Lung (tissue), 16 donors: Measurements from ENCODE around the gene HS3ST1. TPM values are rescaled to one million over a fixed set of nuclear protein-coding genes. Genes with fewer than 3 reads are reported as not detected.

Source experiments
- ATAC-seq: fragments of 200-7000 bp; cut with Tn5 transposase; one replicate; pipeline ENCODE4 v1.9.1; 2020; ENCODE audit warnings: moderate number of reproducible peaks; ENCODE audit not compliant: insufficient read depth, low FRiP score
- DNase-seq, 3 donors: peaks; one replicate each; pipeline ENCODE4 v3.0.0-alpha.2; 2013 to 2017
- H3K27ac ChIP-seq, 2 donors: one replicate each; pipeline ENCODE4 v1.5.1; 2013; ENCODE audit warnings: mild to moderate bottlenecking in 2 of 2, moderate library complexity in 2 of 2, control low read depth in 1 of 2, inconsistent platforms in 1 of 2, low read depth in 1 of 2, low read length in 1 of 2
- H3K27me3 ChIP-seq, 3 donors: one replicate each; pipeline ENCODE4 v1.5.1; 2013; ENCODE audit warnings: low read length in 2 of 3; ENCODE audit not compliant: control insufficient read depth in 3 of 3, insufficient read depth in 3 of 3
- H3K36me3 ChIP-seq, 4 donors: one replicate each; pipeline ENCODE4 v1.5.1; 2013; ENCODE audit warnings: low read length in 4 of 4, mild to moderate bottlenecking in 1 of 4, moderate library complexity in 1 of 4; ENCODE audit not compliant: control insufficient read depth in 4 of 4, insufficient read depth in 4 of 4
- H3K4me1 ChIP-seq, 5 donors: one replicate each; pipeline ENCODE4 v1.5.1; 2013; ENCODE audit warnings: low read length in 5 of 5, mild to moderate bottlenecking in 2 of 5, moderate library complexity in 1 of 5; ENCODE audit not compliant: control insufficient read depth in 5 of 5, insufficient read depth in 5 of 5
- H3K4me3 ChIP-seq: one replicate; pipeline ENCODE4 v1.5.1; 2013; ENCODE audit warnings: mild to moderate bottlenecking, control low read depth, moderate library complexity
- H3K9ac ChIP-seq, 2 donors: one replicate each; pipeline ENCODE4 v1.5.1; 2013; ENCODE audit warnings: low read length in 2 of 2, control low read depth in 1 of 2; ENCODE audit not compliant: insufficient read depth in 1 of 2
- H3K9me3 ChIP-seq, 4 donors: one replicate each; pipeline ENCODE4 v1.5.1; 2013; ENCODE audit warnings: low read length in 3 of 4, mild to moderate bottlenecking in 1 of 4, moderate library complexity in 1 of 4; ENCODE audit not compliant: control insufficient read depth in 4 of 4, insufficient read depth in 3 of 4
- WGBS, 2 donors: extraction: QIAGEN DNeasy Blood & Tissue Kit; methylation state at CpG; one replicate each; pipeline ENCODE4 v1.1.7; 2013; 5-methylcytosine and 5-hydroxymethylcytosine counted together
- long read RNA-seq, 5 donors: transcript quantifications; one replicate each; lab custom pipeline, GENCODE V29; 2026
- polyA plus RNA-seq, 2 donors: library from polyadenylated mRNA; stranded (reverse); fragments of 200-250 nt; gene quantifications; one replicate each; pipeline ENCODE4 v1.2.1, GENCODE V29; 2013
- total RNA-seq, 2 donors: library from RNA; depleted of rRNA in 1 of 2; stranded (reverse); fragments of >200 nt in 1 of 2; gene quantifications; one replicate each; pipeline ENCODE4 v1.2.1, GENCODE V29; 2014 to 2021
- TF ChIP-seq, protein P1 (sequence below): IDR thresholded peaks from 2 replicates; pipeline ENCODE4 v1.5.1; 2012; ENCODE audit warnings: mild to moderate bottlenecking; ENCODE audit errors: control extremely low read depth, extremely low read depth
- donor health status: control.
- donor health status: control.
- donor health status: Bipolar disorder and iron deficiency.
- donor health status: healthy.
- donor health status: DM: yes; HTN: yes; CAD: no.

The HS3ST1 gene
- total RNA-seq (10 to 100 TPM; 12.7 to 15.4 TPM), polyA plus RNA-seq (1 to 10 TPM; 1.7 to 9.4 TPM)
- long read RNA-seq, donor 1, full-length matches to known transcripts: 4 of 4 reads
- long read RNA-seq, donor 1, partial matches to known transcripts: 0 of 4 reads
- long read RNA-seq, donor 1, other reads (novel, unspliced or antisense): 0 of 4 reads
- long read RNA-seq, donor 2, full-length matches to known transcripts: 1 of 1 reads
- long read RNA-seq, donor 2, partial matches to known transcripts: 0 of 1 reads
- long read RNA-seq, donor 2, other reads (novel, unspliced or antisense): 0 of 1 reads
- long read RNA-seq, donor 3, full-length matches to known transcripts: 1 of 1 reads
- long read RNA-seq, donor 3, partial matches to known transcripts: 0 of 1 reads
- long read RNA-seq, donor 3, other reads (novel, unspliced or antisense): 0 of 1 reads
- long read RNA-seq, donor 4, full-length matches to known transcripts: 1 of 1 reads
- long read RNA-seq, donor 4, partial matches to known transcripts: 0 of 1 reads
- long read RNA-seq, donor 4, other reads (novel, unspliced or antisense): 0 of 1 reads
- long read RNA-seq, donor 5, full-length matches to known transcripts: 10 of 10 reads
- long read RNA-seq, donor 5, partial matches to known transcripts: 0 of 10 reads
- long read RNA-seq, donor 5, other reads (novel, unspliced or antisense): 0 of 10 reads

DNA sequence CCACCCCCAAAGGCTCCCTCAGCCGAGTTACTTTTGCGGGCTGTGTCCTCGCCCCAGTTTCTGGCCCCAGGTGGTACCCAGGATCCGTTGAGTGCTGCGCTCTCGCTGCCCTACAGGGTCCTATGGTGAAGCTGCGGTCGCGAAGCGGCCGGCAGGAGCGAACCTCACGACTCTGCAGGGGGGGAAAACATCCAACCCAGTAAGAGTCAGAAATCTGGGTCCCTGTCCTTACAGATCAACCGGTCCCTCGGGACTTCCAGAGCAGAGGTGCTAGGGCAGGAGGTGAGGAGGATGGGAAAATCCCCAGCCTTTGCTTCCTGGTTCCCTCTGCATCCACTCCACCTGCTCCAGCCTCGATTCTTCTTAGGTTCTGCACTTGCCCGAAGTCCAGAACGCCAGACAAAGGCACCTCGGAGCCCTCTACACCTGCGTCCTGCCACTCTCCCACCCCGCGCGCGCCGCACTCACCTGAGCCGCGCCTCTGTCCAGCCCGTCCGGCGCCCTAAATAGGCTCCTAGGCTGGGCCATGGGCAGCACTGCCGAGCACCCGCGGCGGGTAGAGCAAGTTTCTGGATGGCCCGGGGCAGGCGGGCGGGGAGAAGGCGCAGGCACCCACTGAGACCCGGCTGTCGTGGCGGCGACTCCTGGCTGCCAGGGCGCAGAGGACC, at the start of gene HS3ST1:
HS3ST1 (minus strand) TSS at position 664 of the 668 bp plus-strand sequence. CDS start 28,889 bp downstream, outside the sequence.
- Histone ChIP-seq H3K27ac (peak within 1 kb of the TSS in 1 of 2 donors; percentile 40), H3K27me3 (no peaks in the 10 kb centered on the region), H3K36me3 (no peaks in the 10 kb centered on the region), H3K9me3 (no peaks in the 10 kb centered on the region), H3K4me1 (peaks cover 0 to 34% (median 7%) of the 10 kb centered on the region in 5 donors), H3K9ac (peak within 1 kb of the TSS; percentile 5 to 64), H3K4me3 (peak within 1 kb of the TSS; percentile 33)
- TF ChIP-seq, protein P1, sequence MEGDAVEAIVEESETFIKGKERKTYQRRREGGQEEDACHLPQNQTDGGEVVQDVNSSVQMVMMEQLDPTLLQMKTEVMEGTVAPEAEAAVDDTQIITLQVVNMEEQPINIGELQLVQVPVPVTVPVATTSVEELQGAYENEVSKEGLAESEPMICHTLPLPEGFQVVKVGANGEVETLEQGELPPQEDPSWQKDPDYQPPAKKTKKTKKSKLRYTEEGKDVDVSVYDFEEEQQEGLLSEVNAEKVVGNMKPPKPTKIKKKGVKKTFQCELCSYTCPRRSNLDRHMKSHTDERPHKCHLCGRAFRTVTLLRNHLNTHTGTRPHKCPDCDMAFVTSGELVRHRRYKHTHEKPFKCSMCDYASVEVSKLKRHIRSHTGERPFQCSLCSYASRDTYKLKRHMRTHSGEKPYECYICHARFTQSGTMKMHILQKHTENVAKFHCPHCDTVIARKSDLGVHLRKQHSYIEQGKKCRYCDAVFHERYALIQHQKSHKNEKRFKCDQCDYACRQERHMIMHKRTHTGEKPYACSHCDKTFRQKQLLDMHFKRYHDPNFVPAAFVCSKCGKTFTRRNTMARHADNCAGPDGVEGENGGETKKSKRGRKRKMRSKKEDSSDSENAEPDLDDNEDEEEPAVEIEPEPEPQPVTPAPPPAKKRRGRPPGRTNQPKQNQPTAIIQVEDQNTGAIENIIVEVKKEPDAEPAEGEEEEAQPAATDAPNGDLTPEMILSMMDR: no peak
- 1 to 2% methylated on average over 41 to 43 of the region's 43 CpGs for WGBS, 2 donors
- DNase-seq (no peak), ATAC-seq (peak; percentile 15)

DNA sequence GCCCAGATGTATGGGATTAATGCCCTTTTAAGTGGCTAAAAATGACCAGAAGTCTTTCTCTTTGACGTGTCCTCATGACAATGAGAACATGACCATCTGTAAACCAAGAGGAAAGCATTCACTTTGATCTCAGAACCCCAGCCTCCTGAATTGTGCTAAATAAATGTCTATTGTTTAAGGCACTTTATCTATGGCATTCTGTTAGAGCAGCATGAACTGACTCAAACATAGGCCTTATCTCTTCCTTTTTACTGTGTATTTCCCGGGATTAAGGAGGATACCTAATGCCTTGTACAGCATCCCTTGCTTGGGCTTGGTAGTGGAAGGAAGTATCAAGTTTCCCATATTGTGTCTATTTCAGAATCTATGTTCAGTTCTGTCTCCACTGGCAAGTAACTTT, 47.2 kb upstream of the HS3ST1 start:
- H3K4me1 ChIP-seq: no peaks in the 10 kb centered on the region
- no peaks in the 10 kb centered on the region for H3K27me3 ChIP-seq
- DNase-seq (no peak), ATAC-seq (no peak)
- no peaks in the 10 kb centered on the region for H3K36me3 ChIP-seq
- no peaks in the 10 kb centered on the region for H3K9me3 ChIP-seq
- H3K9ac ChIP-seq: no peak overlapping the region
- TF ChIP-seq, protein P1: no peak
- 66 to 74% methylated on average over 2 of the region's 2 CpGs for WGBS, 2 donors
- H3K27ac ChIP-seq: no peak overlapping the region
- H3K4me3 ChIP-seq: no peak overlapping the region

DNA sequence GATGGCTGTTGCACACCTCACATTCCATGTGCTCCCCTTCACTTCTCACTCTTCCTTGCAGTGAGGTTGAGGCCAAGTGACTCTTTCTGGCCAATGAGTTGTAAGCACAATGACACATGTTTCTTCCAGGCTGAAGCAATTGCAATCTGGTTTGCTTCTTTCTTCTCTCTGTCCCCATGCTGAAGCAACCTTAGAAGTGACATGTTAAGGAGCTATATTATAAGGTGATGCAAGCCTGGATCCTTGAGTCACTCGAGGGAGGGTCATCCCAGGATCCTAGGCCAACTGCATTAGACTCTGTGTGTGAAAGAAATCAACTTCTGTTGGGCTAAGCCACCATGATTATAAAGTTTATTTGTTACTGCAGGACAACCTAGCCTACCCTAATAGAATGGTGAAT, 45.5 kb upstream of the HS3ST1 start:
- Histone ChIP-seq H3K9me3 (no peaks in the 10 kb centered on the region), H3K27me3 (no peaks in the 10 kb centered on the region), H3K9ac (no peak overlapping the region), H3K27ac (no peak overlapping the region), H3K36me3 (no peaks in the 10 kb centered on the region), H3K4me1 (no peaks in the 10 kb centered on the region), H3K4me3 (no peak overlapping the region)
- ATAC-seq (no peak), DNase-seq (no peak)
- 76 to 83% methylated on average over 1 of the region's 1 CpG for WGBS, 2 donors
- TF ChIP-seq, protein P1: no peak
